HG02884 (cell line): ENCODE data around the gene CLIC3.

Experiments used
- ATAC-seq: cut with Tn5 transposase; IDR thresholded peaks from one replicate; pipeline ENCODE4 v1.9.1; 2021; ENCODE audit warnings: mild to moderate bottlenecking, moderate library complexity; ENCODE audit not compliant: unreplicated experiment

The CLIC3 gene

GRCh38 chr9:137018761-137019559 is 22.6 kb upstream of the CLIC3 start:
- ATAC-seq: no peak

- ATAC-seq: no peak
Measured at GRCh38 chr9:137017791-137018497, 21.6 kb upstream of the CLIC3 start.

- ATAC-seq: no peak
Measured at GRCh38 chr9:137017071-137017470, 20.7 kb upstream of the CLIC3 start.

- no peak for ATAC-seq
Measured at GRCh38 chr9:137016436-137016835, 20.1 kb upstream of the CLIC3 start.

- ATAC-seq: no peak
Measured at GRCh38 chr9:137015976-137016375, 19.6 kb upstream of the CLIC3 start.

GRCh38 chr9:137015540-137015930 is 19.2 kb upstream of the CLIC3 start:
- ATAC-seq: no peak

GRCh38 chr9:137014776-137015539 is 18.6 kb upstream of the CLIC3 start:
- no peak for ATAC-seq

- ATAC-seq: no peak
Measured at GRCh38 chr9:137014166-137014565, 17.8 kb upstream of the CLIC3 start.

- no peak for ATAC-seq
Measured at GRCh38 chr9:137013571-137013940, 17.2 kb upstream of the CLIC3 start.

- ATAC-seq: no peak
Measured at GRCh38 chr9:137012694-137013570, 16.6 kb upstream of the CLIC3 start.

- ATAC-seq: no peak
Measured at GRCh38 chr9:137011907-137012675, 15.7 kb upstream of the CLIC3 start.

- ATAC-seq: no peak
Measured at GRCh38 chr9:137011156-137011555, 14.8 kb upstream of the CLIC3 start.

GRCh38 chr9:137009938-137010732 is 13.8 kb upstream of the CLIC3 start:
- no peak for ATAC-seq

GRCh38 chr9:137009217-137009616 is 12.8 kb upstream of the CLIC3 start:
- ATAC-seq: no peak

- no peak for ATAC-seq
Measured at GRCh38 chr9:137008312-137008711, 11.9 kb upstream of the CLIC3 start.

GRCh38 chr9:137007816-137008270 is 11.5 kb upstream of the CLIC3 start:
- no peak for ATAC-seq

GRCh38 chr9:137007108-137007815 is 10.9 kb upstream of the CLIC3 start:
- ATAC-seq: no peak
